AG09319 (cell line): ENCODE data around the gene PUM2.

Experiments used
- DNase-seq: peaks from one replicate; pipeline ENCODE4 v3.0.0-alpha.2; 2010; ENCODE audit warnings: low read depth; ENCODE audit errors: extremely low read depth
- TF ChIP-seq, protein P1 (sequence below): IDR thresholded peaks from 2 replicates; pipeline ENCODE4 v1.5.1; 2011; ENCODE audit warnings: low read depth, mild to moderate bottlenecking, inconsistent platforms, low read length, moderate library complexity

Gene PUM2

DNA sequence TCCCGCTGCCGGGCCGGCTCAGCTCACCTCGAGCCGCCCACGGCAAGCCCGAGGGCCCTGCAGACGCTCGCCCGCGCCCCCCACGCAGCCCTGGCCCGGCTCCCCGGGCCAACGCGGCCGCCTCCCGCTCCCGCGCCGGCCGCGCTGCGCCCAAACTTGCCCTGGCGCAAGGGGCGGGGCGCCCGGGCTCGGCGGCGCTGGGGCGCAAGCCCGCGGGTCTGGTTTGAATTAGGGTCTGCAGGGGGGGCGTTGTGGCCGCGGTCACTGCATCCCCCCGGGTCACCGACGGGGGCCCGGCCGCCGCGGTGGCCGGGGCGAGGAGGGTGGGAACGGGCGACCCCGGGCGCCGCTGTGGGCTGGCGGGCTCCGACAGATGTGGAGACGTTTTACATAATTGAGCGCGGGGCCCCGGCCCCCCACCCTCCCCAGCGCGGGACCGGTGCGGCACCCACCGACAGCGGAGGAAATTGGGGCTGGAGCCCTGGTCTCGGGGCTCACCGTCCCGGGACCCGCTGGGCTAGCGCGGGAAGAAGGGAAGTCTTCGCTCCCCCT is 126.4 kb downstream of the PUM2 start:
- TF ChIP-seq, protein P1, sequence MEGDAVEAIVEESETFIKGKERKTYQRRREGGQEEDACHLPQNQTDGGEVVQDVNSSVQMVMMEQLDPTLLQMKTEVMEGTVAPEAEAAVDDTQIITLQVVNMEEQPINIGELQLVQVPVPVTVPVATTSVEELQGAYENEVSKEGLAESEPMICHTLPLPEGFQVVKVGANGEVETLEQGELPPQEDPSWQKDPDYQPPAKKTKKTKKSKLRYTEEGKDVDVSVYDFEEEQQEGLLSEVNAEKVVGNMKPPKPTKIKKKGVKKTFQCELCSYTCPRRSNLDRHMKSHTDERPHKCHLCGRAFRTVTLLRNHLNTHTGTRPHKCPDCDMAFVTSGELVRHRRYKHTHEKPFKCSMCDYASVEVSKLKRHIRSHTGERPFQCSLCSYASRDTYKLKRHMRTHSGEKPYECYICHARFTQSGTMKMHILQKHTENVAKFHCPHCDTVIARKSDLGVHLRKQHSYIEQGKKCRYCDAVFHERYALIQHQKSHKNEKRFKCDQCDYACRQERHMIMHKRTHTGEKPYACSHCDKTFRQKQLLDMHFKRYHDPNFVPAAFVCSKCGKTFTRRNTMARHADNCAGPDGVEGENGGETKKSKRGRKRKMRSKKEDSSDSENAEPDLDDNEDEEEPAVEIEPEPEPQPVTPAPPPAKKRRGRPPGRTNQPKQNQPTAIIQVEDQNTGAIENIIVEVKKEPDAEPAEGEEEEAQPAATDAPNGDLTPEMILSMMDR, result no peak
- DNase-seq, result no peak

DNA sequence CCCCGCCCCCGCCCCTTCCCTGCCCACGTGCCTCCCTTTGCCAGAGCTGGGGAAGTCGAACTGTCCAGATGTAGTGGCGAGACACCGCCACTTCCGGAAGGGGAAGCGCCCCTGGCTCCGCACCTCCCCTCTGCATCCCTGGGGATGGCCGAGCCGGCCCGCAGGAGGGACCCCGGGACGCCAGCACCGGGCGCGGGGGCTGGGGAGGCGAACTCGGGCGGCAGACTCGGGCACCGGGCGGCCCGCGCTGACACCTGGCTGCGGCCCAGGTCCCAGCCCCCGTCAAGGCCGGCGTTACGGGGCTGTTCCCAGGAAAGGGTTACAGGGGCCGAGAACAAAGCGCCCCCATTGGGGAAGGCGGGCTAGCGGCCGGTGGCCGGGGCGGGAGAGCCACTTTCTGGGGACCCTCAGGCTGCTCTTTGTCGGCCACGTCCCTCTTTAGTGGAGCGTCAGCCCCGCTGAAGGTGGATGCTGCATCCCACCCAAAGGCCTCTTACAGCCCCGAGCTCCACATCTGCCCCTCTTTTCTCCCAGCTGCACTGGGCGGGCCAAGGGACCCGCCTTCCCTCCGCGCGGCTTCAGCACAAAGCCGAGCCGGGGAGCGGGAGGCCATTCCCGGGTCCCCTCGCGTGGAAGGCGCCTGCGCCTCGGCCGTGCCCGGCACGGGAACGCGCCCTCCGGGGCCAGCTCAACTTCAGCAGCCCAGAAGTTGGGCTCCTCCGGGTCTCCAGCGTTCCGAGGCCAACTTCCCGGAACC is 127.1 kb downstream of the PUM2 start:
- DNase-seq, result no peak
- TF ChIP-seq, protein P1, result no peak

DNA sequence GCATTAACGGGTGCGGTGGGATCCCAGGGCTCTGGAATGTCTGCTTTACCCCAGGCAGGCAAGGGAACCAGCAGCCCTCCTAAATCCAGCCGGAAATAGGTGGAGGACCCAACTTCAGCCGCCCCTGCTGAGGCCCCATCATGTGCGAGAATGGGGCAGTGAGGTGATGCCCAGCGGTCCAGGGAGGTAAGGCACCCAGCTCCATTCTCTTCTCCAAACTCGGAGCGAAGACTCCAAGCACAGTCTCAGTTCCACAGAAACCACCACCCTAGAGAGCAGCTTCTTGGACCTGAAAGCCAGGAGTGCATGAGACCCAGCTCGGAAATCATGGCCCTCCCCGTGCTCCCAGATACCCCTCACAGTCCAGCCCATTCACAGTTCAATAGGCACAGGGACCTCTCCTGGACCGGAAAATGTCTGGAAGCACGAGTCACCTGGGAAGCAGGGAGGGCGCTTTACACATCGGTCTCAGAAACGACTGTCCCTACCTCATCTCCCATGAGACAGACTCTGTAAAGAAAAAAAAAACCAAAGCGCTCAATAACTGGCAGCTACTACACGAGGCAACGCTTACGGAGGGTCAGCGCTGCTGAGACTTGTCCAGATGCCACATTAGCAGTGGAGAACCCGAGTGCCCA is 127.8 kb downstream of the PUM2 start:
- TF ChIP-seq, protein P1, result no peak
- no peak for DNase-seq

DNA sequence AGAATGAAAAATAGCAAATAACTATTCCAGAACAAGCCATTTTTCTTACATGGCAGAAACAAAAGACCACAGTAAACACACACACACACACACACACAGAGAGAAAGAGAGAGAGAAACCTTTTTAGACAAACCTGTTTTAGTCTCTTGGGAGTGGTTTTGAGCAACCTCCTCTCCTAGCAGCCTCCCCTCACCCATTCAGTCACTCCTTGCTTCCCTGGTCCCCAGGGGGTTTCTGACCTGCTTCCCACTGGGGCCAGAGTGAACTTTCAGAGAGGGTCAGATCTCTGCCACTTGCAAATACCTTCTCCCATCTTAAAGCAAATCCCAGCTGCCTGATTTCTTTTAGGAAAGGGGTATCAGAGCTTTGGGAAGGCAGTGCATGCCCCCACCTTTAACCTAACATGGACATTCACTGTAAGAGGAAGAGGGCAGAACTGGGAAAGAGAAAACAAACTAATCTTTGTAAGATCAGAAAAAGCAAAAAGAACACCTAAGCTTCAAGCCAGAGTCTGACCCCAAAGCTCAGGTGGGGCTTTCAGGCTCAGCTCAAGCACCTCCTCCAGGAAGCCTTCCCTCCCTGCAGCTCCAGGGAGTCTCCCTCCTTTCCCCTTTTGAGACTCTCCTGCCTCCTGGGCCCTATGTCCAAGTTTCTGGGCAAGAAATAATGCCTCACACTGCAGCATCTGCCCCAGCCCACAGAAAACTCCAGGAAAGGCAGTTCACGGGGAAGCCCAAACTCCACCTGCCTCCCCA is 128.5 kb downstream of the PUM2 start:
- TF ChIP-seq, protein P1, result no peak
- DNase-seq, result no peak

DNA sequence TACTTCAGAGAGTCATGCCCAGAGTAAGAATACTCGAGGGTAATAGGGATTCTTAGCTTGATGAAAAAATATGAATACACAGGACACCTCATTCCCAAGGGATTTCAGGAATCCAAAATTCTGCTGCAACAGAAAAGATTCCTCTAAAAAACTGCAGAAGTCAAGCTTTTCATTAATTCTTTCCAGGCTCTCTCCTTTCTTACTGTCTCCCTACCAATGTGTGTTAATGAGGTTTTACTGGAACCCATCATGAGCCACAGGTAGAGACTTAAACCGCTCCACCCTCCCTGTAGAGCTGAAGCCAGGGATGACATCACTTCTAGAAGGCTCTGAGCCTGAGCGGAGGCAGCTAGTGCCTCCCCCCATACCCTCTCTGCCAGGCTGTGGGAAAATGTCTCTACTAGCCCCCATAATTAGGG is 129.1 kb downstream of the PUM2 start:
- DNase-seq, result no peak
- TF ChIP-seq, protein P1, result no peak

DNA sequence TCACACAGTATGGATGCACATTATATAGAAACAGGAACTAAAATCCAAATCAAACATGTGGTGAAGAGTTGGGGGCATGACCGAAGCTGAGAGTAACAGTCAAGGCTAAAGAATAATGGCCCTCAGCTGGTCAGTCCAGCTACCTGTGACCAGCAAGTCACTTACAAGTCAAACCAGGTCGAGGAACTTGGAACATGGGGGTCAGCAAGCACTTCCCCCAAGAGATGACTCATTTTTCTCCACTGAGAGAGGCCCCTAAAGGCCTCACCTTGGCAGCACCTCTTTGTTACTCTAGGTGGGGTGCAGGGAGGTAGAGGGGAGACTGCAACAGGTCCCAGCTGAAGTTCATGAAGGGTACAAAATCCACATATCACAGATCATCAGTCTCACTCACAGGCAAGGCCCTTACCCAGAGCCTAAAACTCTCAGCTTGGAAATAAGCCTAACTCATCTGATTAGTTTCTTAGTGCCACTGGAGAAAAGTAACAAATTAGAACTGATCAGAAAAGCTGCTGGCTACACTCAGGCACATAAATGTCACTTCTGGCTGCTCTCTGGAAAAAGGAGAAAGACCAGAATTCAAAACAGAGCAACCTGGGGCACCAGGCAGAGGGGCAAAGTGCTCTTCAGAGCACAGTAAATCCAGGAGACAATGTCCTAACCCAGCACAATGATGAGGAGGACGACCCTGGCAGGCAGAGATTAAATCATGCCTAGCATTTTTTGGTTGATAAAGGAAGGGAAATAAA is 129.7 kb downstream of the PUM2 start:
- TF ChIP-seq, protein P1, result no peak
- DNase-seq, result no peak
